HUDEP-2 (cell line): ENCODE measurements around the gene KMT2D.

ENCODE experiments used
- DNase-seq, 76 experiments: peaks; one replicate each; lab custom pipeline; 2025; ENCODE audit not compliant: unreplicated experiment in 76 of 76; lab: John Stamatoyannopoulos, UW

KMT2D gene

GRCh38 chr12:49020441-49020840, 40.2 kb downstream of the KMT2D start:
- no peak for DNase-seq

DNA sequence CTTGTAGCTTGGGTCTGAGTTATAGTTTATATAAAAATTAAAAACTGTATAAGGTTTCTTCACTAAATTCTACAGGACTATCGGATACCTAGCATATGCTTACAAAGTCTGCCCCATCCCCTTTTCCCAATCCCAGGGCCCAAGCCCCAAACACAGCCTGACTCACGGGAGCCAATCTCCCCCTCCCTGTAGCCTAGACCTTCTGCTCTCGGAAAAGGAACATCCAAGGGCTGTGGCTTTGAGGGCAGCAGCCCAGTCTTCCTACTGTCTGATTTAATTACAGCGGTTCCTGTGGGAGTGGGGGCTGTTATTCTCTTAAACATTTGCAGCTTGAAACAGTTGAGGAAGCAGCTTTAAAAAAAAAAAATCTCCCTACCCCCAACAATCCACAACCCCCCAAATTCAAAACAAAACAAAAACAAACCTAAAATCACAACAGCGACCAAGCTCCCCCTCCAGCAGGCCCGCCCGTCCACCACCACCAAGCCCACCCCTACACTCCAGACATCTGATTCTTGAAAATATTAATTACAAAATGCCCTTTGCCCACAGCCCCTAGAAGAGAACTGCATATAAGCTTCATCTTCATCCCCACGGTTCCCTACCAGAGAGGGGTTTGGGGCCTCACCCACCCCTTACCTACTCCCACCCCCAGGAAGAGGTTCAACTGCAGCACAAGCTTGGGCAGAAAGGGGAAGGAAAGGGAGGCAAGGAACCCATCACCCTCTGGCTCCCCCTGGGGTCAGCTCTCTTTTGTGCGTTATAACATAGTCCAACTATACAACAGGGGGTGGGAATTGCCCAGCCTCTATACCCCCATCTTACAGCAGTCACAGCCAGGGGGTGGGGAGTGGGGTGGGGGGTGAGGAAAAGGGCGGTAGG, 40.9 kb downstream of the KMT2D start:
- DNase-seq = peak in 51 of 76 experiments; percentile 4 to 67 (median 30)

- DNase-seq = no peak
These were observed 41.5 kb downstream of the KMT2D start for GRCh38 chr12:49019120-49019430.

DNA sequence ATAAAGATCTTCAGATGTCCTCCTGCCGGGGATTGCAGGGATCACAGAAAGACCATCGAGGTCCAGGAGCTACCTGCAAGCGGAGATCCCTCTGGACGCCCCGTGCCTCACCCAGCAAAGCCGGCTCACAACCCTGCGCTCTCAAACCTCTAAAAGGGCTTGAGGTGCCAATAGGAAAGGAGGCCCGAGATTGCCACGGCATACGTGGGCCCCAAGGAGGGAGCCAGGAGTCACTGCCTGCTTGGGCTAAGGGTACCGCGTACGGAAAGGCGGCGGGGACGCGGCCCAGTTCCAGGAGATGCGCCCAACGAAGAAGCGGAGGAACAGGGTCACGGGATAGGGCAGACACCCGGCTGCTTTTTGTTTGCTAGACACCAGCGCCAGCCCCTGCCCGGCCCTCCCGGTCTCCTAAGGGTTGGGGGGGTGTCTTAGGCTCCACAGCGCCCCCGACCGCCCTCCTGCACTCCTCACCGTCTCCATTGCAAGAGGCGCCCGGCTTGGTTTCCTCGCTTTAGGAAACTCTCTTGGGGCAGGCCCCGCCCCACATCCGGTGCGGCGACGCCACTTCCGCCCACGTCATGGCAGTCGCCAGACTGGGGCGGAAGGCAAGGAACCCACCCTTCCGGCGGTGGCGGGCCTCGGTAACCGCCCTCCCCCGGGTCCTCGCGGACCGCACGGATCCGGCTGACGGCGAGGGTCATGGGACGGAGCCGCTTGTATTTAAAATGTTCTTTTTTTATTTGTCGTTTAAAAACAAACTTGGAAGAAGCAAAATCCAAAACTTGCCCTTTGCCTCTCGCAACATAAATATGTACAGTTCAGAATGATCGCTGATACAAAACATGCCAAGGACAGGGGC, 42.1 kb downstream of the KMT2D start, which contains the start of gene PRKAG1:
Gene PRKAG1 (minus strand): TSS at position 516 of the 859 bp plus-strand sequence. CDS start 36 bp downstream, at position 480.
- peak in 75 of 76 experiments; percentile 16 to 95 (median 89) for DNase-seq

DNA sequence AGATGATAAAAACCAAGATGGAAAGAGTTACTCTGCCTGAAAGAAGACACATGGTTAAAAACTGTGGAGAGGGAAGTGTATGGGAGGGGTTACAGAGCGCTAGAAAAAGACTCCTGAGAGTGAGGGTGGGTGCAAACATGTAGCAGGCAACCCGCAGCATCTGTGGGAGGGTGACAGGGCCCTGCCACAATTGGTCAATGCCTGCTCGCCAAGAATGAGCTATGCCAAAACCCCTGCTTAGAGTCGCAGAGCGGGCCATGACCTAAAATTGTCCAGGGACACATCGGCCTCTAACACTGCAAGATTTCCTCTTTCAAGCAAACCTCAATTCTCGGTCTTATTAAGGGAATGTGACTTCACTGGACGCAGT, 42.7 kb downstream of the KMT2D start:
- peak in 52 of 76 experiments; percentile 14 to 62 (median 37) for DNase-seq

- peak in 22 of 76 experiments; percentile 4 to 75 (median 40) for DNase-seq
These were observed 45.4 kb downstream of the KMT2D start for GRCh38 chr12:49015196-49015595.

DNA sequence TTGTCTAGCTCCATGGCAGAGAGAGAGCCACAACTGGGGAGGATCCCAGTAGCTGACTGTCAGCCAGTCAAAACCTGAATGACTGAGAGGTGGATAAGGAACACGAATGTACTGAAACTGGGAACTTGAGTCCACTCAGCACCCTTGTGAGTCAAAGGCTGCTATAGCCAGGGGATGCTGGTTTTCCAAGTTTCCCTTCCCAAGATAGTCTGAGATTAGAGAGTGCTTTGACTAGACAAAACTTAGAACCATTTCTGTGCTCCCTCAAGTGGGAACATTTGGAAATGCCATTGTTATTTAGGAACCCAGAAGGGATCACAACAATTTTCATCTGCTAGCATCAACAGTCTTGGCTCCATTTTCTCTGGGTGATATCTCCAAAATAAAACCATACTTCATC, 46.0 kb downstream of the KMT2D start:
- DNase-seq = peak in 2 of 76 experiments; percentile 4 to 8

DNA sequence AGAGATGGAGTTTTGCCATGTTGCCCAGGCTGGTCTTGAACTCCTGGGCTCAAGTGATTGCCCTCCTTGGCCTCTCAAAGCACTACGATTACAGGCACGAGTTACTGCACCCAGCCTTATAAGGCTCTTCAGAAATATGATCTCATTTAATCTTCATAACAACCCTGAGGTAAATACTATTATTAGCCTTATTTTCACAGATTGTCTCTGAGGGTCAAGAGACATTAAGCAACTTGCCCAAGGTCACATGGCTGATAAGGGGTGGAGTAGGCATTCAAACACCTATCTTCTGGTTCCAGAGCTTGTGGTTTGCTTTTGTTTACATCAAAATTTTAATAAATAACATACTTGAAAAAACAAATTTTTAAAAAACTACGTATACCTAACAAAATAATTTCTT, 47.2 kb downstream of the KMT2D start:
- DNase-seq = no peak

DNA sequence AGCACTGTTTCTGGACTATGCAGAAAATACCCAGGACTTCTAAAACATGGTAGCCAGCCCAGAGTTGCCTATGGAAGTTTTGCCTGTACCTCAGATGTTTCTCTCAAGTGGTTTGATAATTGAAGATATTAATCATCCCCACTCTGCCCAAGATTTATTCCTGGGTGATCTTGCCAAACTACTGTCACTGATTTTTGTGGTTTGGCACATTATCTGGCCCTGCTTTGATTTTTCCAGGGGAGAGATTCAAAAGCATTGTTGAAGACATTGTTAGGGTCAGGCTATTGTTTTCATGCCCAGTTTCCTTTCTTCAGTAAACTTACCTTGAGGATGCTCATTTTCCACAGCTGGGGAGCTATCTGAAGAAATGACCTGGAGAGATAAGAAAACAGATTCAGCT, 47.9 kb downstream of the KMT2D start:
- DNase-seq = peak in 1 of 76 experiments; percentile 3
